Glomerular visceral epithelial cell (primary cell): Measurements from ENCODE around the gene HOXD12.

ENCODE experiments used
- DNase-seq: peaks from one replicate; pipeline ENCODE4 v3.0.0-alpha.2; 2016; ENCODE audit errors: extremely low spot score

The HOXD12 gene

GRCh38 chr2:176147800-176148496, 48.4 kb downstream of the HOXD12 start:
- peak; percentile 64 for DNase-seq

- no peak for DNase-seq
Measured at GRCh38 chr2:176148751-176149421, 49.3 kb downstream of the HOXD12 start.

GRCh38 chr2:176149481-176149938, 49.9 kb downstream of the HOXD12 start:
- no peak for DNase-seq

- DNase-seq, result no peak
Measured at GRCh38 chr2:176149939-176150583, 50.5 kb downstream of the HOXD12 start.

GRCh38 chr2:176150584-176151441, 51.2 kb downstream of the HOXD12 start:
- no peak for DNase-seq

GRCh38 chr2:176151442-176152287, 52.1 kb downstream of the HOXD12 start, which contains the start of gene HOXD4:
TSS of gene HOXD4 (plus strand) at chr2:176151550. CDS start at chr2:176151634, 84 bp downstream.
- DNase-seq, result peak; percentile 65
